Measurements from ENCODE around the gene SIPA1L3.

The SIPA1L3 gene

GRCh38 chr19:38152461-38153379 lies 245.7 kb downstream of the SIPA1L3 start:
- no peak overlapping the region for H3K27ac Mint-ChIP-seq

GRCh38 chr19:38155453-38155852 lies 248.4 kb downstream of the SIPA1L3 start:
- Mint-ChIP-seq H3K27ac (no peak overlapping the region), H3K27me3 (no peaks in the 10 kb centered on the region), H3K36me3 (ENCODE audit: low read depth) (peaks cover 95% of the 10 kb centered on the region), H3K4me3 (no peak overlapping the region), H3K4me1 (ENCODE audit: low read depth) (no peaks in the 10 kb centered on the region), H3K9me3 (no peaks in the 10 kb centered on the region)
- intact Hi-C loops (cut with micrococcal nuclease): no loop called here

More at GRCh38 chr19:38152461-38153379, 245.7 kb downstream of the SIPA1L3 start:
- Mint-ChIP-seq H3K27me3 (no peaks in the 10 kb centered on the region), H3K36me3 (ENCODE audit: low read depth) (peaks cover 94% of the 10 kb centered on the region), H3K9me3 (no peaks in the 10 kb centered on the region), H3K4me3 (no peak overlapping the region), H3K4me1 (ENCODE audit: low read depth) (no peaks in the 10 kb centered on the region)
- intact Hi-C loops (cut with micrococcal nuclease): no loop called here

GRCh38 chr19:38158730-38159129 lies 251.7 kb downstream of the SIPA1L3 start:
- intact Hi-C loops (cut with micrococcal nuclease): no loop called here
- no peaks in the 10 kb centered on the region for H3K27me3 Mint-ChIP-seq
- no peaks in the 10 kb centered on the region for H3K4me1 Mint-ChIP-seq (ENCODE audit: low read depth)
- H3K4me3 Mint-ChIP-seq: no peak overlapping the region
- peaks cover 97% of the 10 kb centered on the region for H3K36me3 Mint-ChIP-seq (ENCODE audit: low read depth)
- H3K27ac Mint-ChIP-seq: no peak overlapping the region
- no peaks in the 10 kb centered on the region for H3K9me3 Mint-ChIP-seq

GRCh38 chr19:38162094-38162493 lies 255.1 kb downstream of the SIPA1L3 start:
- Mint-ChIP-seq H3K27me3 (no peaks in the 10 kb centered on the region), H3K9me3 (no peaks in the 10 kb centered on the region)

GRCh38 chr19:38162632-38163031 lies 255.6 kb downstream of the SIPA1L3 start:
- intact Hi-C loops (cut with micrococcal nuclease): no loop called here
- H3K4me1 Mint-ChIP-seq (ENCODE audit: low read depth): no peaks in the 10 kb centered on the region
- no peak overlapping the region for H3K27ac Mint-ChIP-seq
- H3K36me3 Mint-ChIP-seq (ENCODE audit: low read depth): peaks cover 100% of the 10 kb centered on the region
- no peak overlapping the region for H3K4me3 Mint-ChIP-seq
- no peaks in the 10 kb centered on the region for H3K9me3 Mint-ChIP-seq
- no peaks in the 10 kb centered on the region for H3K27me3 Mint-ChIP-seq

More at GRCh38 chr19:38162094-38162493, 255.1 kb downstream of the SIPA1L3 start:
- H3K36me3 Mint-ChIP-seq (ENCODE audit: low read depth): peaks cover 100% of the 10 kb centered on the region
- no peak overlapping the region for H3K4me3 Mint-ChIP-seq
- no peak overlapping the region for H3K27ac Mint-ChIP-seq
- no peaks in the 10 kb centered on the region for H3K4me1 Mint-ChIP-seq (ENCODE audit: low read depth)
- intact Hi-C loops (cut with micrococcal nuclease): no loop called here

GRCh38 chr19:38163419-38164290 lies 256.6 kb downstream of the SIPA1L3 start:
- no peaks in the 10 kb centered on the region for H3K27me3 Mint-ChIP-seq
- no peaks in the 10 kb centered on the region for H3K4me1 Mint-ChIP-seq (ENCODE audit: low read depth)
- H3K9me3 Mint-ChIP-seq: no peaks in the 10 kb centered on the region
- peaks cover 100% of the 10 kb centered on the region for H3K36me3 Mint-ChIP-seq (ENCODE audit: low read depth)
- no peak overlapping the region for H3K27ac Mint-ChIP-seq
- intact Hi-C loops (cut with micrococcal nuclease): no loop called here
- H3K4me3 Mint-ChIP-seq: no peak overlapping the region

GRCh38 chr19:38164526-38164925 lies 257.5 kb downstream of the SIPA1L3 start:
- Mint-ChIP-seq H3K36me3 (ENCODE audit: low read depth) (peaks cover 100% of the 10 kb centered on the region), H3K27me3 (no peaks in the 10 kb centered on the region), H3K4me1 (ENCODE audit: low read depth) (no peaks in the 10 kb centered on the region), H3K9me3 (no peaks in the 10 kb centered on the region), H3K27ac (no peak overlapping the region), H3K4me3 (no peak overlapping the region)
- intact Hi-C loops (cut with micrococcal nuclease): no loop called here

- Mint-ChIP-seq H3K9me3 (no peaks in the 10 kb centered on the region), H3K27ac (no peak overlapping the region), H3K4me1 (ENCODE audit: low read depth) (no peaks in the 10 kb centered on the region), H3K27me3 (no peaks in the 10 kb centered on the region), H3K36me3 (ENCODE audit: low read depth) (peaks cover 100% of the 10 kb centered on the region), H3K4me3 (no peak overlapping the region)
- intact Hi-C loops (cut with micrococcal nuclease): no loop called here
These were observed 258.3 kb downstream of the SIPA1L3 start for GRCh38 chr19:38165335-38165734.

- no peaks in the 10 kb centered on the region for H3K27me3 Mint-ChIP-seq
- no peaks in the 10 kb centered on the region for H3K4me1 Mint-ChIP-seq (ENCODE audit: low read depth)
- no peak overlapping the region for H3K4me3 Mint-ChIP-seq
- no peak overlapping the region for H3K27ac Mint-ChIP-seq
- H3K9me3 Mint-ChIP-seq: no peaks in the 10 kb centered on the region
- H3K36me3 Mint-ChIP-seq (ENCODE audit: low read depth): peaks cover 93% of the 10 kb centered on the region
- intact Hi-C loops (cut with micrococcal nuclease): no loop called here
These were observed 261.6 kb downstream of the SIPA1L3 start for GRCh38 chr19:38168637-38169036.

GRCh38 chr19:38170334-38170733 lies 263.3 kb downstream of the SIPA1L3 start:
- no peak overlapping the region for H3K4me3 Mint-ChIP-seq
- no peaks in the 10 kb centered on the region for H3K4me1 Mint-ChIP-seq (ENCODE audit: low read depth)
- peaks cover 89% of the 10 kb centered on the region for H3K36me3 Mint-ChIP-seq (ENCODE audit: low read depth)
- H3K27ac Mint-ChIP-seq: no peak overlapping the region
- no peaks in the 10 kb centered on the region for H3K9me3 Mint-ChIP-seq
- no peaks in the 10 kb centered on the region for H3K27me3 Mint-ChIP-seq
- intact Hi-C loops (cut with micrococcal nuclease): no loop called here

GRCh38 chr19:38172001-38172400 lies 265.0 kb downstream of the SIPA1L3 start:
- Mint-ChIP-seq H3K4me3 (no peak overlapping the region), H3K4me1 (ENCODE audit: low read depth) (no peaks in the 10 kb centered on the region), H3K27ac (no peak overlapping the region), H3K27me3 (no peaks in the 10 kb centered on the region), H3K9me3 (no peaks in the 10 kb centered on the region), H3K36me3 (ENCODE audit: low read depth) (peaks cover 88% of the 10 kb centered on the region)
- intact Hi-C loops (cut with micrococcal nuclease): no loop called here

GRCh38 chr19:38173291-38174041 lies 266.5 kb downstream of the SIPA1L3 start:
- Mint-ChIP-seq H3K27me3 (no peaks in the 10 kb centered on the region), H3K36me3 (ENCODE audit: low read depth) (peaks cover 84% of the 10 kb centered on the region), H3K27ac (no peak overlapping the region), H3K4me3 (no peak overlapping the region), H3K4me1 (ENCODE audit: low read depth) (no peaks in the 10 kb centered on the region), H3K9me3 (no peaks in the 10 kb centered on the region)
- intact Hi-C loops (cut with micrococcal nuclease): no loop called here

GRCh38 chr19:38175422-38175821 lies 268.4 kb downstream of the SIPA1L3 start:
- Mint-ChIP-seq H3K36me3 (ENCODE audit: low read depth) (peaks cover 84% of the 10 kb centered on the region), H3K27me3 (no peaks in the 10 kb centered on the region), H3K27ac (no peak overlapping the region), H3K9me3 (peaks cover 13% of the 10 kb centered on the region), H3K4me3 (no peak overlapping the region), H3K4me1 (ENCODE audit: low read depth) (no peaks in the 10 kb centered on the region)
- intact Hi-C loops (cut with micrococcal nuclease): no loop called here

Measured in dendritic cell treated with granulocyte-macrophage colony-stimulating factor and Interleukin-4, amounts not matched to agents 40 ng/mL and 50 ng/mL, for 4 days (primary cell).